NCI-H2107 (cell line): ENCODE measurements around the gene SERPINI1.

ENCODE experiments used
- DNase-seq: peaks from one replicate; lab custom pipeline; 2025; lab: John Stamatoyannopoulos, UW

The SERPINI1 gene

GRCh38 chr3:167734498-167735232, 856 bp upstream of the SERPINI1 start, which contains the start of gene PDCD10:
PDCD10 (minus strand) TSS chr3:167734892; CDS start chr3:167720157, 14,735 bp downstream.
- peak; percentile 100 for DNase-seq

- DNase-seq, result peak; percentile 10
Observed at GRCh38 chr3:167736264-167736787, 805 bp downstream of the SERPINI1 start.

- DNase-seq, result no peak
Observed at GRCh38 chr3:167736997-167737396, 1.5 kb downstream of the SERPINI1 start.

GRCh38 chr3:167738037-167738436, 2.5 kb downstream of the SERPINI1 start:
- DNase-seq, result no peak

- no peak for DNase-seq
Observed at GRCh38 chr3:167739190-167739810, 3.8 kb downstream of the SERPINI1 start.

- DNase-seq, result peak; percentile 24
Observed at GRCh38 chr3:167740961-167741587, 5.6 kb downstream of the SERPINI1 start.

GRCh38 chr3:167742338-167742737, 6.8 kb downstream of the SERPINI1 start:
- DNase-seq, result no peak

- DNase-seq, result no peak
Observed at GRCh38 chr3:167743799-167744198, 8.3 kb downstream of the SERPINI1 start.

GRCh38 chr3:167749209-167749608, 13.7 kb downstream of the SERPINI1 start:
- no peak for DNase-seq

- DNase-seq, result no peak
Observed at GRCh38 chr3:167749728-167750127, 14.2 kb downstream of the SERPINI1 start.

GRCh38 chr3:167750272-167750971, 14.9 kb downstream of the SERPINI1 start:
- DNase-seq, result no peak

- DNase-seq, result no peak
Observed at GRCh38 chr3:167754049-167754448, 18.5 kb downstream of the SERPINI1 start.

- no peak for DNase-seq
Observed at GRCh38 chr3:167761302-167761701, 25.8 kb downstream of the SERPINI1 start.

- no peak for DNase-seq
Observed at GRCh38 chr3:167762296-167762695, 26.8 kb downstream of the SERPINI1 start.

- DNase-seq, result no peak
Observed at GRCh38 chr3:167772992-167773391, 37.5 kb downstream of the SERPINI1 start.

GRCh38 chr3:167773584-167773983, 38.1 kb downstream of the SERPINI1 start:
- DNase-seq, result no peak

GRCh38 chr3:167776066-167776685, 40.7 kb downstream of the SERPINI1 start:
- DNase-seq, result no peak

- no peak for DNase-seq
Observed at GRCh38 chr3:167777356-167777755, 41.8 kb downstream of the SERPINI1 start.

- no peak for DNase-seq
Observed at GRCh38 chr3:167780214-167780883, 44.8 kb downstream of the SERPINI1 start.

GRCh38 chr3:167783781-167784180, 48.3 kb downstream of the SERPINI1 start:
- no peak for DNase-seq

- DNase-seq, result no peak
Observed at GRCh38 chr3:167785790-167786189, 50.3 kb downstream of the SERPINI1 start.
